Mucosa of descending colon (tissue), 3 donors: ENCODE measurements around the gene FOXN4. TPM values are rescaled to one million over a fixed set of nuclear protein-coding genes. Genes with fewer than 3 reads are reported as not detected.

Source experiments
- ATAC-seq: fragments of 200-7000 bp; cut with Tn5 transposase; one replicate; pipeline ENCODE4 v1.9.1; 2020; ENCODE audit warnings: mild to moderate bottlenecking, moderate library complexity
- DNase-seq, 3 donors: peaks; one replicate each; pipeline ENCODE4 v3.0.0-alpha.2; 2020
- H3K36me3 ChIP-seq: fragments of 200-600 bp; one replicate; pipeline ENCODE4 v1.8.0; 2021; ENCODE audit warnings: low read depth, mild to moderate bottlenecking
- H3K4me1 ChIP-seq: fragments of 200-600 bp; one replicate; pipeline ENCODE4 v1.8.0; 2021; ENCODE audit warnings: low read depth, mild to moderate bottlenecking
- H3K4me3 ChIP-seq: fragments of 200-600 bp; one replicate; pipeline ENCODE4 v1.8.0; 2021; ENCODE audit warnings: mild to moderate bottlenecking
- H3K9me3 ChIP-seq: fragments of 200-600 bp; one replicate; pipeline ENCODE4 v1.8.0; 2021; ENCODE audit warnings: mild to moderate bottlenecking
- intact Hi-C, 2 donors: fragments of 100-400 bp; cut with DNase I in 1 of 2; cut with micrococcal nuclease in 1 of 2; formaldehyde crosslinking; loops; one replicate each; pipeline versions ENCODE4 v1.11.0 to v1.11.1; 2022; cut with DNase I, micrococcal nuclease
- total RNA-seq, 3 donors: library from RNA; stranded (reverse); fragmentation: NEBNext Ultra II Directional in 2 of 3; extraction: Animal tissue kit (Norgen Biotek cat#: 25700) in 2 of 3; gene quantifications; one replicate each; pipeline versions ENCODE4 v1.2.1 to v1.2.4, GENCODE V29; 2021 to 2023
- TF ChIP-seq, protein P1 (sequence below): fragments of 200-600 bp; IDR thresholded peaks from one replicate; pipeline ENCODE4 v1.8.0; 2022; ENCODE audit warnings: antibody characterized with exemption, mild to moderate bottlenecking
- donor health status: DM: no; HTN: no; CAD: no; lungs with moderate emphysema.
- donor health status: DM: no; HTN: no; CAD: no.
- donor health status: DM: no; HTN: yes; CAD: no.

Gene FOXN4
- total RNA-seq, 3 donors from 2014 or later: 0.25 TPM; not detected in 2

DNA sequence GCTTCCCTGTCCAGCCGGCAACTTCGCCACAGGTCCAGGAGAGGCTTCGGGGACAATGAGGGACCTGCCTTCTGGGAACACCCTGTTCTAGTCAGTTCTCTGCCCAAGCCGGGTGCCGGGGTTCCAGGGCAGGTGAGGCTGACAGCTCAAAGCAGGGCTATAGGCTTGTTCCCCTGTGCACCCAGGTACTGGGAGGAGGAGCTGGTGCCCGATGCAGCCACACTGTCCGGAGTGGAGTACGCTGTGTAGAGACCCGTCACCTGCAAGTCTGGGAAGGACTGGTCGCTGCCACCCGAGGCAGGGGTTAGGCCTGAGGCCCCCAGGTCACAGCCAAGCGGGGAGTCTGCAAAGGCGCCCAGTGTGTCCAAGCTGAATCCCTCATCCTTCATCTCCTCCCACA lies 29.6 kb downstream of the FOXN4 start:
- Histone ChIP-seq H3K4me3 (no peak overlapping the region), H3K36me3 (no peaks in the 10 kb centered on the region), H3K4me1 (no peaks in the 10 kb centered on the region), H3K9me3 (no peaks in the 10 kb centered on the region)
- intact Hi-C loops: no loop called here
- ATAC-seq (no peak), DNase-seq (no peak)
- TF ChIP-seq, protein P1, sequence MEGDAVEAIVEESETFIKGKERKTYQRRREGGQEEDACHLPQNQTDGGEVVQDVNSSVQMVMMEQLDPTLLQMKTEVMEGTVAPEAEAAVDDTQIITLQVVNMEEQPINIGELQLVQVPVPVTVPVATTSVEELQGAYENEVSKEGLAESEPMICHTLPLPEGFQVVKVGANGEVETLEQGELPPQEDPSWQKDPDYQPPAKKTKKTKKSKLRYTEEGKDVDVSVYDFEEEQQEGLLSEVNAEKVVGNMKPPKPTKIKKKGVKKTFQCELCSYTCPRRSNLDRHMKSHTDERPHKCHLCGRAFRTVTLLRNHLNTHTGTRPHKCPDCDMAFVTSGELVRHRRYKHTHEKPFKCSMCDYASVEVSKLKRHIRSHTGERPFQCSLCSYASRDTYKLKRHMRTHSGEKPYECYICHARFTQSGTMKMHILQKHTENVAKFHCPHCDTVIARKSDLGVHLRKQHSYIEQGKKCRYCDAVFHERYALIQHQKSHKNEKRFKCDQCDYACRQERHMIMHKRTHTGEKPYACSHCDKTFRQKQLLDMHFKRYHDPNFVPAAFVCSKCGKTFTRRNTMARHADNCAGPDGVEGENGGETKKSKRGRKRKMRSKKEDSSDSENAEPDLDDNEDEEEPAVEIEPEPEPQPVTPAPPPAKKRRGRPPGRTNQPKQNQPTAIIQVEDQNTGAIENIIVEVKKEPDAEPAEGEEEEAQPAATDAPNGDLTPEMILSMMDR: no peak

DNA sequence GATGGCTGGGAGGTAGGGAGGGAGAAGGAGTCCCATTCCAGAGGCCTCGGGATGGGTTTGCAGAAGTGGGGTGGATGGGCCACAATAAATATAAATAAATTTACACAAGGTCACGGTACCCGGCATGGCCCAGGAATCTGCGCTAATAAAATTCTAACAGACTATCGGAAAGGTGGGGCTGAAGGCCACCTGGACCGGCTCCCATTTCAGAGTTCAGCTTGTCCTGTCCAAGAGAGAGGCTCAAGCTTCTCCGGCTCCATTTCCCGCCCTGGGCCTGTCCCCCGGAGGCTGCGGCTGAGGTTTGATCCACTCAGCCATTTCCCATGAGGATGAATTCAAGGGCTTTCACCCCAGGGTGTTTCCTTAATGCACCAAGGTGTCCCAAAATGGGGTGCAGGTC lies 30.2 kb downstream of the FOXN4 start:
- DNase-seq: no peak
- ATAC-seq: no peak
- intact Hi-C loops: no loop called here

DNA sequence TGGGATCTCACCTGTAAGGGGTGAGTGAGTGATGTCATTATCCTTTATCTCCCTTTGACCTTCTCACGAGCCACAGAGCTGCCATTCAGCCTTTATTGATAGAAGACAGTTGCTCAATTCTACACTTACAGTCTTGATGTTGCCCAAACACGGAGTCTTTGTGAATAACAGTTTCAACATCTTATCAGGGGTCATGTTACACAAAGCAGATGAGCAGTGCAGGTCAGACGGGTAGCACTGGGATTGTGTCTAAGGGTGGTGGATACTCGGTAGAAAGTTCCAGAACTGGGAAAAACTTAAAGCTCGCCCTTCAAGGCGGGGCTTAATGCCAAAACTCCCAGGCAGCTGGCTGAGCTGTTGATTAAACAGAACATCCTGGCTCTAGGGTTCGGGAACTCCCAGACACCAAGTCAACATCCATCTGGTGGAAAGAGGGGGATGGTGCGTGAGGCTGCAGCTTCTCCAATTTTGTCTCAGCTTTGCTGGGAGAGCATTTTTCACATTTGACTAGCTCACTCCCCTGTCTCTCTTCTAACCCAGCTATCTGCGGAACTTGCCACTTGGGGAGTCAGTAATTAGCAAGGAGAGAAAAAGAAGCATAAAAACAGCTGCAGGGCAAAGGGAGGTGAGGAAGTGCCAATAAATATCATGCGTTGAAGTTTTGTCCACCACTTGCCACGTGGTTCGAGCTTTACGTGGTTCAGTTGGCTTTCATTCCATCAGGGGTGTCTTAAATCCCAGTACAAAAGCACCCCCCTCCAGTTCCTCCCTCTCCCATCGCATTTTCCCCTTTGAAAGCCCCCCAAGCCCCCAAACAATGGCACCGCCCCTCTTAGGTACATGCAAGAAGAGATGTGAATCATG lies 31.0 kb downstream of the FOXN4 start:
- Histone ChIP-seq H3K4me1 (no peaks in the 10 kb centered on the region), H3K36me3 (no peaks in the 10 kb centered on the region), H3K4me3 (no peak overlapping the region), H3K9me3 (no peaks in the 10 kb centered on the region)
- TF ChIP-seq, protein P1: no peak
- intact Hi-C loops: no loop called here
- peak; percentile 62 for ATAC-seq
- DNase-seq: peak in 1 of 3 donors; percentile 28

More for the DNA sequence above, 30.2 kb downstream of the FOXN4 start:
- H3K9me3 ChIP-seq: no peaks in the 10 kb centered on the region
- H3K4me1 ChIP-seq: no peaks in the 10 kb centered on the region
- no peak overlapping the region for H3K4me3 ChIP-seq
- H3K36me3 ChIP-seq: no peaks in the 10 kb centered on the region
- TF ChIP-seq, protein P1: no peak

DNA sequence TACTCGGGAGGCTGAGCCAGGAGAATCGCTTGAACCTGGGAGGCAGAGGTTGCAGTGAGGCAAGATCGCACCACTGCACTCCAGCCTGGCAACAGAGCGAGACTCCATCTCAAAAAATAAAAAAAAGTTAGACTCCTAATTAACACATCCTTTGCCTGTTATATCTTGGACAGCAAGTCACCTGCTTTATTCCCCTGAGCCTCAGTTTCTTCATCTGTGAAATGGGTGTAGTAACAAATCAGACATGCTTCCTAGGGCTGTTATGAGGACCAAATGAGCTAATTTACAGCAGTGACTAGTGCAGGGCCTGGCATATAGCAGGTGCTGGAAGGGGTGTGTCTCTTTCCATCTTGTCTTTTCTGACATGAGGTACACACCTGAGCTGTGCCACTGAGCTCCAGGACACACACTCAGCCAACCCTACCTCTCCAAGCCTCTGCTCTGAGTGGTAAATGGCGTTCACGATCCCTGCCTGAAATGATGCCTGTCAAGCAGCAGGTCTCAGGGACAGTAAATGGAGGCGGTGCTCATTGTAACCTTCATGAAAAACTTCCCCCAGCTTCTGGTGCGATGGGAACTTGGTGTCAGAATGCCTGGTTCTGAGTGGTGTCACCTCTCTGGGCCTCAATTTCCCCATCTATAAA lies 31.7 kb downstream of the FOXN4 start:
- no peak for DNase-seq
- no peaks in the 10 kb centered on the region for H3K4me1 ChIP-seq
- TF ChIP-seq, protein P1: no peak
- intact Hi-C loops: no loop called here
- H3K9me3 ChIP-seq: no peaks in the 10 kb centered on the region
- ATAC-seq: no peak
- no peaks in the 10 kb centered on the region for H3K36me3 ChIP-seq
- H3K4me3 ChIP-seq: no peak overlapping the region

DNA sequence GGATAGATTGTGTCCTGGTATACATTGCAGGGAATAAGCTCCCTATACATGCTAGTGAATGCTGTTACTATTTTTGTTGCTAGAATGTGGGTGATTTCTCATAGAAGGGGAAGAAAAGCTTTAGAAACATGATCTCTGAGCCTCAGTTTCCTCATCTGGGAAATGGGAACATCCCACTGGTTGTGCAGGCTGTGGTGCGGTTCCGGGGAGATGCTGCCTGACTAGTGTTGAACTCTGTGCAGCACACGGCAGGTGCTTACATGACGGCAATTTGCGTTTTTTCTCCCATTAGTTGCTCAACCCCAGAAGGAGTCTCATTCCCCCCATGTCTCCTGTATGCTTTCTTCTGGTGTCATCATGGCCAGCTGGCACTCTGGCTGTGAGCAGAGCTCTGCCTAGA lies 32.9 kb downstream of the FOXN4 start:
- TF ChIP-seq, protein P1: no peak

More for the DNA sequence above, 32.9 kb downstream of the FOXN4 start:
- no peaks in the 10 kb centered on the region for H3K36me3 ChIP-seq
- H3K4me3 ChIP-seq: no peak overlapping the region
- ATAC-seq: no peak
- DNase-seq: no peak
- H3K9me3 ChIP-seq: no peaks in the 10 kb centered on the region
- intact Hi-C loops: no loop called here
- no peaks in the 10 kb centered on the region for H3K4me1 ChIP-seq
